Endothelial cell of umbilical vein (primary cell): ENCODE data around the gene ANKRD13C. TPM values are rescaled to one million over a fixed set of nuclear protein-coding genes. Genes with fewer than 3 reads are reported as not detected.

Source experiments
- BruUV-seq: library from RNA; stranded (reverse); fragments of 400-500 nt; replicated peaks from 2 replicates; lab custom pipeline; 2021; lab: Mats Ljungman, UMichigan
- CTCF ChIA-PET: fragments of 300-600, 350-600 bp; sonication (Branson Sonifier 250); formaldehyde crosslinking; loops from one replicate; lab custom pipeline; 2021; ENCODE audit warnings: antibody characterized with exemption, inconsistent platforms; lab: Charles Lee
- POLR2A ChIA-PET: fragments of 300-600, 350-600 bp; sonication (Branson Sonifier 250); formaldehyde crosslinking; loops from one replicate; lab custom pipeline; 2021; ENCODE audit warnings: antibody characterized with exemption, inconsistent platforms; lab: Charles Lee
- DNase-seq: peaks from one replicate; pipeline ENCODE4 v3.0.0-alpha.2; 2011; ENCODE audit warnings: low read depth, low spot score
- FAIRE-seq: peaks from 2 replicates; lab custom pipeline; 2011; peaks lifted over from hg19 to GRCh38; lab: Jason Lieb, UNC
- H2AFZ ChIP-seq: 2 replicates; pipeline ENCODE4 v1.6.0; 2012; ENCODE audit warnings: low read depth, low read length, control low read depth, inconsistent platforms
- H3K27ac ChIP-seq: 2 replicates; pipeline ENCODE4 v1.5.1; 2011; ENCODE audit warnings: low read depth, mild to moderate bottlenecking, control low read depth, low read length, moderate library complexity; ENCODE audit not compliant: insufficient read depth
- H3K27me3 ChIP-seq, 2 experiments: 2 replicates each; pipeline versions ENCODE4 v1.6.0 to v1.6.1; 2011; ENCODE audit warnings: low read length in 2 of 2, mixed read lengths in 1 of 2; ENCODE audit not compliant: control insufficient read depth in 2 of 2, insufficient read depth in 2 of 2
- H3K36me3 ChIP-seq, 2 experiments: 2 replicates in 1 of 2; 3 replicates in 1 of 2; pipeline ENCODE4 v1.5.1; 2011; ENCODE audit warnings: low read length in 2 of 2, mild to moderate bottlenecking in 1 of 2, moderate library complexity in 1 of 2; ENCODE audit not compliant: control insufficient read depth in 2 of 2, insufficient read depth in 2 of 2; ENCODE audit errors: extremely low read depth in 1 of 2
- H3K4me1 ChIP-seq: 3 replicates; pipeline ENCODE4 v1.5.1; 2011; ENCODE audit warnings: mild to moderate bottlenecking, low read length; ENCODE audit not compliant: control insufficient read depth, insufficient read depth; ENCODE audit errors: extremely low read depth
- H3K4me2 ChIP-seq: 2 replicates; pipeline ENCODE4 v1.6.1; 2011; ENCODE audit warnings: low read length, control low read depth, mixed read lengths; ENCODE audit not compliant: insufficient read depth
- H3K4me3 ChIP-seq, 3 experiments: fragments of 200-600 bp in 1 of 3; sonication (generic), shearing (Covaris generic) in 1 of 3; replicated peaks in 1 of 3; 2 replicates each; pipeline ENCODE4 v1.5.1; 2011 to 2016; ENCODE audit warnings: control low read depth in 3 of 3, low read length in 3 of 3, mild to moderate bottlenecking in 2 of 3, inconsistent platforms in 1 of 3, low read depth in 1 of 3, moderate library complexity in 1 of 3; ENCODE audit not compliant: insufficient read depth in 1 of 3
- H3K79me2 ChIP-seq: 2 replicates; pipeline ENCODE4 v1.6.0; 2012; ENCODE audit warnings: low read length, inconsistent platforms; ENCODE audit not compliant: control insufficient read depth, insufficient read depth
- H3K9ac ChIP-seq: replicated peaks from 2 replicates; pipeline ENCODE3; 2011; ENCODE audit warnings: low read length, control low read depth; ENCODE audit not compliant: insufficient read depth; ENCODE audit errors: extremely low read depth
- H3K9me1 ChIP-seq: replicated peaks from 3 replicates; pipeline ENCODE4 v1.6.0; 2011; ENCODE audit warnings: mild to moderate bottlenecking, low read length; ENCODE audit not compliant: control insufficient read depth, insufficient read depth; ENCODE audit errors: extremely low read depth
- H3K9me3 ChIP-seq: replicated peaks from 2 replicates; pipeline ENCODE4 v1.5.1; 2012; ENCODE audit warnings: low read length, inconsistent platforms; ENCODE audit not compliant: control insufficient read depth, insufficient read depth
- H4K20me1 ChIP-seq: replicated peaks from 2 replicates; pipeline ENCODE3; 2011; ENCODE audit warnings: mild to moderate bottlenecking, low read length; ENCODE audit not compliant: control insufficient read depth, insufficient read depth; ENCODE audit errors: extremely low read depth
- CTCF ChIP-seq, 2 donors: IDR thresholded peaks; 1 replicate in 1 of 2; 2 replicates in 1 of 2; pipeline ENCODE4 v1.5.1; 2011; ENCODE audit warnings: low read length in 2 of 2, mild to moderate bottlenecking in 2 of 2, moderate library complexity in 2 of 2, control low read depth in 1 of 2, inconsistent platforms in 1 of 2, low read depth in 1 of 2; ENCODE audit not compliant: insufficient read depth in 1 of 2; ENCODE audit errors: extremely low read depth in 1 of 2
- EZH2 ChIP-seq: IDR thresholded peaks from 2 replicates; pipeline ENCODE4 v1.6.1; 2012; ENCODE audit warnings: borderline replicate concordance, low read depth, mild to moderate bottlenecking, moderate library complexity, low read length, inconsistent platforms; ENCODE audit not compliant: severe bottlenecking
- FOS ChIP-seq: IDR thresholded peaks from 2 replicates; pipeline ENCODE4 v1.6.1; 2011; ENCODE audit warnings: mild to moderate bottlenecking, low read length, moderate library complexity, borderline replicate concordance; ENCODE audit not compliant: insufficient read depth
- GATA2 ChIP-seq: IDR thresholded peaks from 2 replicates; pipeline ENCODE4 v1.7.0; 2011; ENCODE audit warnings: low read depth, mild to moderate bottlenecking, moderate library complexity, mixed read lengths, low read length; ENCODE audit not compliant: insufficient read length, insufficient read depth
- JUN ChIP-seq: IDR thresholded peaks from 2 replicates; pipeline ENCODE4 v1.6.1; 2011; ENCODE audit warnings: borderline replicate concordance, low read depth; ENCODE audit not compliant: insufficient read length, insufficient read depth
- MAX ChIP-seq: IDR thresholded peaks from 2 replicates; pipeline ENCODE4 v1.6.1; 2011; ENCODE audit not compliant: insufficient read depth, insufficient read length
- MYC ChIP-seq: IDR thresholded peaks from one replicate; pipeline ENCODE4 v1.6.1; 2011; ENCODE audit warnings: mild to moderate bottlenecking, low read depth, low read length
- POLR2A ChIP-seq: IDR thresholded peaks from 2 replicates; pipeline ENCODE4 v1.6.1; 2012; ENCODE audit warnings: low read depth, mild to moderate bottlenecking, control low read depth, low read length
- POLR2AphosphoS5 ChIP-seq: IDR thresholded peaks from 2 replicates; pipeline ENCODE4 v1.6.1; 2012; ENCODE audit warnings: low read depth, mild to moderate bottlenecking, control low read depth, low read length, moderate library complexity; ENCODE audit not compliant: insufficient read depth
- dilution Hi-C: fragments of 300-500 bp; cut with MboI; formaldehyde crosslinking; loops from one replicate; pipeline ENCODE4 v1.15.0; 2019; ENCODE audit warnings: low sequenced_read_pairs; ENCODE audit not compliant: extremely low pct_ligation_motif_present
- intact Hi-C: fragments of 100-400 bp; cut with micrococcal nuclease; formaldehyde crosslinking; loops from one replicate; pipeline ENCODE4 v1.10.0; 2022
- polyA plus RNA-seq, 4 experiments: library from polyadenylated mRNA; depleted of rRNA in 3 of 4; stranded (reverse) in 3 of 4; unstranded in 1 of 4; fragments of >200 nt; gene quantifications; 2 replicates each; pipeline versions ENCODE4 v1.2.1 to v1.2.3, GENCODE V29; 2011 to 2012; ENCODE audit warnings: missing spikeins in 1 of 4
- total RNA-seq: library from RNA; stranded (reverse); gene quantifications from 2 replicates; pipeline ENCODE4 v1.2.3, GENCODE V29; 2021

Gene ANKRD13C
- total and polyA plus RNA-seq, 2 donors (not counting 3 experiments of a cell fraction or from before 2014, with no cell fraction given), result 4.6 to 17.3 TPM

- ChIA-PET CTCF (interaction anchor here (1.0 kb wide), 1 partner anchor 9 kb away, joined by 4 read pairs; the partner anchor contains the start of gene SRSF11), POLR2A (no interaction called here)
- no peak overlapping the region for H3K27ac ChIP-seq
- H3K79me2 ChIP-seq, result peaks cover 97% of the 10 kb centered on the region
- TF ChIP-seq GATA2, result no peak
- no peak for TF ChIP-seq POLR2AphosphoS5
- no peak for TF ChIP-seq JUN
- TF ChIP-seq FOS, result no peak
- TF ChIP-seq EZH2, result no peak
- TF ChIP-seq POLR2A, result no peak
- TF ChIP-seq CTCF (IDR thresholded peaks at IDR 0.05; ENCODE audit: extremely low read depth in 1 of 2, insufficient read depth in 1 of 2, low read depth in 1 of 2, low read length in 2 of 2), result no peak
- no peak for TF ChIP-seq MYC
- no peak for TF ChIP-seq MAX
- H2AFZ ChIP-seq, result no peak overlapping the region
- H3K9ac ChIP-seq, result no peak overlapping the region
- H3K4me3 ChIP-seq, result no peak overlapping the region
- no peaks in the 10 kb centered on the region for H3K9me3 ChIP-seq
- H3K9me1 ChIP-seq, result no peaks in the 10 kb centered on the region
- H3K4me1 ChIP-seq, result peaks cover 27% of the 10 kb centered on the region
- H4K20me1 ChIP-seq, result peaks cover 9% of the 10 kb centered on the region
- H3K4me2 ChIP-seq, result no peak overlapping the region
- H3K27me3 ChIP-seq, result no peaks in the 10 kb centered on the region
- intact Hi-C loops (loop anchor here (1.0 kb wide), 1 partner anchor 10 kb away; the partner anchor contains the start of gene SRSF11), dilution Hi-C loops (no loop called here)
- H3K36me3 ChIP-seq, result peaks cover 8% of the 10 kb centered on the region in 2 experiments
- no peak for FAIRE-seq
- DNase-seq, result no peak
- BruUV-seq, result no TSS peak
Measured at GRCh38 chr1:70211541-70211940, 143.0 kb downstream of the ANKRD13C start.
